Hematopoietic multipotent progenitor cell treated with erythropoietin and hydrocortisone succinate and interleukin-3 and kit ligand, for 8 days (in vitro differentiated cells): Measurements from ENCODE around the gene RBM42.

Source experiments
- DNase-seq: peaks from one replicate; pipeline ENCODE4 v3.0.0-alpha.2; 2015

Gene RBM42

DNA sequence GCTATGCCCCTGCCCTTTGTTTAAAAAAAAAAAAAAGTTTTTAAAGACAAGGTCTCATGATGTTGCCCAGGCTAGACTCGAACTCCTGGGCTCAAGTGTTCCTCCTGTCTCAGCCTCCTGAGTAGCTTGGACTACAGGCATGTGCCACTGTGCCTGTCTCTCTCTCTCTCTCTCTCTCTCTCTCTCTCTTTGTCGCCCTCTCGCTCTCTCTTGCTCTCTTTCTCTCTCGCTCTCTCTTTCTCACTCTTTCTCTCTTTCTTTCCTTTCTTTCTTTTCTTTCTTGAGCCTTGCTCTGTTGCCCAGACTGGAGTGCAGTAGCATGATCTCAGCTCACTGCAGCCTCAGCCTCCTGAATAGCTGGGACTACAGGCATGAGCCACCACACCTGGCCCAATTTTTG is 26.8 kb downstream of the RBM42 start:
- no peak for DNase-seq

GRCh38 chr19:35656700-35657099 is 27.9 kb downstream of the RBM42 start:
- DNase-seq: no peak

DNA sequence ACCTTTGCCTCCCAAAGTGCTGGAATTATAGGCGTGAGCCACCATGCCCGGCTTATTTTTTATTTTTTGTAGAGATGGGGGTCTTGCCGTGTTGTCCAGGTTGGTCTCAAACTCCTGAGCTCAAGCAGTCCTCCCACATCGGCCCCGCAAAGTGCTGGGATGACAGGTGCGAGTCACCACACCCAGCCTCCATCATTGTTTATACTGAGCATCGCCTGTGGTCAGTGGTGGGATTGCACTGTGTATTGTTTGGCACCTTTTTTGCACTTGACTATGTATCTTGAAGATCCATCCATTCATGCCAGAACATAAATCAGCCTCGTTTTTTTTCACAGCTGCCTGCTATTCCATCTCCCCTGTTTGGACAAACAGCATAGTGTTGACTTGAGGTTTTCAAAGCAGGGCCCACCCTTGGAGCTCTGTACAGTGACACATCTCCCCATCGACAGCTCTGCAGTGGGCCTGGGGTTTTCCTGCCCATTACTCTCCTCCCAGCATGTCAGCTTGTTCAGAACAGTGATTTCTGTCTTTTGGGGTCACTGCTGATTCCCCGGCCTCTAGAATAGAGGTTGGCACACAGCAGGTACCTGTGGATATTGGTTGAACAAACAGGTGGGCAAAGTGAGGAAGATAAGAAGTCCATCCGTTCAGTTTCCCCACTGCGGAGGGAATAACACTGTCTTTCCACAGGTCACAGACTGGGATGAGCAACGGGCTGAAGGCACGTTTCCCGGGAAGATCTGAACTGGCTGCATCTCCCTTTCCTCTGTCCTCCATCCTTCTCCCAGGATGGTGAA is 29.3 kb downstream of the RBM42 start:
- no peak for DNase-seq

GRCh38 chr19:35661995-35662340 is 33.1 kb downstream of the RBM42 start:
- no peak for DNase-seq

- DNase-seq: no peak
Measured at GRCh38 chr19:35663981-35664380, 35.1 kb downstream of the RBM42 start.

DNA sequence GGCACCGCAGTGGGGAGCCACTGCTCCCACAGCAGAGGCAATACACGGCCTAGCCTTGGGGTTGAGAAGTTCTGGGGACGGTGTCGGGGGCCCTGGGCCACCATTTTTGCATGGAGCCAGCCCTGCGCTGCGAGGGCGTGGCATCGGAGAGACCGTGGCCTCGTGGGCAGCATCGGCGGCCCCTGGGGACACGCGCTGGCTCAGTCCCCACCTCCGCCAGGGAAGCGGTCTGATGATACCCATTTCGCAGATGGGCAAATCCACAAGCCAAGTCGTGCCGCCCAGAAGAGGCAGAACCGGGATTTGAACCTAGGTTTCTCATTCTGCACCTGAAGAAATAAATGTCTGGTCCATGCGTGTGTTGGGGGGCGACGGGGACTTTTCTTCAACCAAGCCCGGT is 36.3 kb downstream of the RBM42 start:
- DNase-seq: no peak

- no peak for DNase-seq
Measured at GRCh38 chr19:35665604-35666003, 36.8 kb downstream of the RBM42 start.

GRCh38 chr19:35666251-35666913 is 37.5 kb downstream of the RBM42 start, which contains the start of gene UPK1A:
Gene UPK1A, plus strand, starts transcription at chr19:35666517. Its CDS starts 296 bp downstream, at chr19:35666813.
- no peak for DNase-seq

DNA sequence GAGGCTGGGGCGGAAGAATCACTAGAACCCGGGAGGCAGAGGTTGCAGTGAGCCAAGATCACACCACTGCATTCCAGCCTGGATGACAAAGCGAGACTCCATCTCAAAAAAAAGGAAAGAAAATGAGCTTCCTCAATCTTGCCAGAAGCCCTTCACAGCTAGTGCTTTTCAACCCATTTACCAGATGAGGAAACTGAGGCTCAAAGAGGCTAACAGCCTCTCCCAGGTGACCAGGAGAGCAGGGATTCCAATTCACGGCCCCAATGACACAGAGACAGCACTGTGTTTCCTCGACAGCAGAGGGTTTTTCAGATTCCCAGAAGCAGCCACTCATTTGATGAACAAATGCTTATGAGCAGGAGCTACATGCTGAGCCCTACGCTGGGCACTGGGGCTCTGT is 40.7 kb downstream of the RBM42 start:
- DNase-seq: no peak

DNA sequence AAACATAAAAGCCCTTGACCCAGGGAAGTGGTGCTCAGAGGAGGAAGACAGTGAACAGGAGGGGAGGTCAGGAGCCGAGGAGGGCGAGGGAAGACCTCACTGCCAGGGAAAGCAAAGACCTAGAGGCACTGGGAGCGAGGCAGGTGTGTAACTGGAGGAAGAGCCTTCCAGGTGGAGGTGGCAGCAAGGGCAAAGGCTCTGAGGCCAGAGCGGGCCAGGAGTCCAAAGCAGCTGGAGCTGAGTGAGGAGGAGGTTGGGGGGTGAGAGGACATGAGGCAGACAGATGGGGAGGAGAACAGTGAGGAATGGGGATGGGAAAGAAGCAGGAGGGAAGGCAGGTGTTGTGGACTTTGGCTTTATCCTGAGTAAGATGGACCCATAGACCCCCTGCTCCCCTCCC is 41.1 kb downstream of the RBM42 start:
- no peak for DNase-seq

GRCh38 chr19:35670686-35671085 is 41.9 kb downstream of the RBM42 start:
- DNase-seq: no peak

- DNase-seq: peak; percentile 83
Measured at GRCh38 chr19:35671818-35672217, 43.0 kb downstream of the RBM42 start.

DNA sequence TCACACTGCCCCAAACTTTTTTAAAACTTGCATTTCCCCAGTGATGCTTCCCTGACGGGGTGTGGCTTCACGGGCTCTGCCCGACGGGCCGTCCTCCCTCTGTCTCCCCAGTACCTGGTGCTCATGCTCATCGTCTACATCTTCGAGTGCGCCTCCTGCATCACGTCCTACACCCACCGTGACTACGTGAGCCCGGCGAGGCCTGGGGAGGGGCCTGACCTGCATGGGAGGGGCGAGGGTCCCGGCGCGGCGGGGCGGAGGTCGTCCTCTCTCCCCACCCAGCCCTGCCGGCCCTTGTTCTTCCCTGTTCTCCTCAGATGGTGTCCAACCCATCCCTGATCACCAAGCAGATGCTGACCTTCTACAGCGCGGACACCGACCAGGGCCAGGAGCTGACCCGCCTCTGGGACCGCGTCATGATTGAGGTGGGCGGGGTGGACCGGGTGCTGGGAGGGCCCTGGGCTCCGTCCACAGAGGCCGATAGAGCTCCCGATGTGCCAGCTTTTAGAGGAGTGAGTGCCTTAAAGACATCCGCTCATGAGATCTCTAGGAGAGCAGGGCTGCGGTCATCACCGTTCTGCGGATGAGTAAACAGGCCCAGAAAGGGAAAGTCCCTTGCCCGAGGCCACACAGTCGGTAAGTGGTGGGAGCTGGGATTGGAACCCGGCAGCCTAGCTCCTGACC is 44.4 kb downstream of the RBM42 start:
- DNase-seq: peak; percentile 18

DNA sequence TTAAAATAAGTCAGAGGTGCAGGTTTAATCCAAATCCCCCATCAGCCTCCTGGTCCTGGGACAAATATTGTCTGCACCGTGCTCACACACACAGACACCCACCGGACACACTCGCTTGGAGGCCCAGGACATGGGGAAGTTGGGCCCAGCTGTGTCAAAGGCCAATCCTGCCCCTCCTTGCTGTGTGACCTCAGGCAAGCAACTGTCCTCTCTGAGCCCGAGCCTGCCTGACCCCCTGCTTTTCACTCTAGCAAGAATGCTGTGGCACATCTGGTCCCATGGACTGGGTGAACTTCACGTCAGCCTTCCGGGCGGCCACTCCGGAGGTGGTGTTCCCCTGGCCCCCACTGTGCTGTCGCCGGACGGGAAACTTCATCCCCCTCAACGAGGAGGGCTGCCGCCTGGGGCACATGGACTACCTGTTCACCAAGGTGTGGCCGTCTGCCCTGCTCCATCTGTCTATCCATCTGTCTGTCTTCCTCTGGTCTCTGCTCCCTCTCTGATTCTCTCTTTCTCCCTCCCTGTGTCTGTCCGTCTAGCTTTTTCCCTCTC is 46.8 kb downstream of the RBM42 start:
- DNase-seq: no peak
